ENCODE data around the gene PLEKHH3. TPM values are rescaled to one million over a fixed set of nuclear protein-coding genes. Genes with fewer than 3 reads are reported as not detected.
"Not testable (repeated sequence)": the region's sequence is repeated elsewhere in the genome, so short reads cannot be mapped to it uniquely, and the experiment has no call there.

The PLEKHH3 gene
- total RNA-seq, 2 experiments from 2014 or later: 1.8 to 3.1 TPM

DNA sequence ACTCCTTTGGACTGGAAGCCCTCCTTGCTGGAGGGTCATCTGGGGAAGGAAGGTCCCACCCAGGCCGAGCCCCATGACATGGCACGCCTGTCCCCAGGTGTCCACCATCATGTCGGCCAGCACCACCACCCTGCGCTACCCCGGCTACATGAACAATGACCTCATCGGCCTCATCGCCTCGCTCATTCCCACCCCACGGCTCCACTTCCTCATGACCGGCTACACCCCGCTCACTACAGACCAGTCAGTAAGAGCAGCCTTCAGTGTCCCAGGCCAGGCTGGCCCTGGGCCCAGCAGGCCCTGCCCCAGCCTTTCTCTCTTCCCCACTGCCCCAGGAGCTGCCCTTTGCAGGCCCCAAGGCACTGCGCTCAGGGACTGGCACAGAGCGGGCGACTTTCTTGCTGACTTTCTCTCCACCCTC, 11.2 kb downstream of the PLEKHH3 start:
- no peaks in the 10 kb centered on the region for H3K9me3 Mint-ChIP-seq
- H3K4me3 Mint-ChIP-seq: no peak overlapping the region
- peaks cover 13% of the 10 kb centered on the region for H3K27me3 Mint-ChIP-seq
- peaks cover 4% of the 10 kb centered on the region for H3K4me1 Mint-ChIP-seq
- H3K36me3 Mint-ChIP-seq (ENCODE audit: low read depth): no peaks in the 10 kb centered on the region
- CTCF ChIA-PET: no interaction called here
- no peak overlapping the region for H3K27ac Mint-ChIP-seq
- POLR2A ChIA-PET: no interaction called here
- no peak for DNase-seq

DNA sequence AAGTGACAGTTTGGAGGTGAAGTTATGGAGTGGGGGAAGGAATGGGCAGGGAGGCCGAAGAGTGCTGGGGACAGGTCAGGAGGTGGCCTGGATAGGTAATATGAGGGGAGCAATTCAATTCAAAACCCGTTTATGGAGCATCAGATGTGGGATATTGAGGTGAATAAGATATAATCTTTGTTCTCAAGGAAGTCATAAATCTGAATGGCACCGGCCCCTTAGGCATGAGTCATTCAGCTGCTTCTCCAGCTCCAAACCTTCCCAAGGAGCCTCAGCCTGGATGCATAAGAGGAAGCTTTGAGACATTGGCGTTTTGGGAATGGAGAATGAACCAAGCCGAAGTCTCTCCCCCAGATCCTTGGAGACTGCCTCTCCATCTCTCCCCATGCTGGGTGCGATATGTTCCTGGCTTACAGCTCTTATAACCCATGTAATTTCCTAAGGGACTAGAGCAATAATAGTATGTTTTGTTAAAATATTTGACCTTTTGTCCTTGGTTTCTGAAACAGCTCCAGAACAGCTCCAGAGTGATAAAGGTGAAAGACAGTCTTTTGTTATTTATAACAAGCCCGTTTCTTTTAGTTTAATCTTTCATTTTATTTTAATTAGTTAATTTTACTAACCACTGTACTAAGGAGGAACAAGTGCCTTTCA, 16.0 kb downstream of the PLEKHH3 start:
- Mint-ChIP-seq H3K27ac (no peak overlapping the region), H3K9me3 (no peaks in the 10 kb centered on the region), H3K4me1 (peaks cover 19% of the 10 kb centered on the region), H3K4me3 (no peak overlapping the region), H3K36me3 (ENCODE audit: low read depth) (no peaks in the 10 kb centered on the region), H3K27me3 (peaks cover 7% of the 10 kb centered on the region)
- ChIA-PET POLR2A (interaction anchor here (0.6 kb wide), 1 partner anchor 348 kb away, joined by 3 read pairs; no protein-coding TSS in a partner anchor), CTCF (interaction anchor here (1.1 to 1.7 kb wide), 2 partner anchors 8 to 14 kb away, joined by 3 to 5 read pairs; no protein-coding TSS in a partner anchor)
- no peak for DNase-seq

DNA sequence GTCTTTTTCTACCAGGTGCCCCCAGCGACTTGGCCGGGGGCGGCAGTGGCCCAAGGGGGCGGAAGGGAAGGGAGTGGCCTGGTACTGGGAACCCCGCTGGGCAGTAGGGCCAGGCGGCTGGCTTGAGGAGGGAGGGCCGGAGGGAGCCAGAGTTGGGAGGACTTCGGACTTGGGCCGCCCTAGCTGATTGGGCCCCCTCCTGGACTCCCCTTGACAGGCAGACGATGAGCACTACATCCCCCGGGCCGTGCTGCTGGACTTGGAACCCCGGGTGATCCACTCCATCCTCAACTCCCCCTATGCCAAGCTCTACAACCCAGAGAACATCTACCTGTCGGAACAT, 16.9 kb downstream of the PLEKHH3 start:
- POLR2A ChIA-PET: interaction anchor here (1.2 to 1.6 kb wide), 4 partner anchors 9 to 82 kb away, joined by 3 to 10 read pairs (median 4); partner anchors contain the start of gene CCR10
- H3K36me3 Mint-ChIP-seq (ENCODE audit: low read depth); CTCF ChIA-PET; DNase-seq; H3K27me3 Mint-ChIP-seq; H3K27ac Mint-ChIP-seq; H3K9me3 Mint-ChIP-seq: not testable (repeated sequence)
- H3K4me1 Mint-ChIP-seq: peaks cover 22% of the 10 kb centered on the region
- H3K4me3 Mint-ChIP-seq: peak overlapping the region; percentile 80

DNA sequence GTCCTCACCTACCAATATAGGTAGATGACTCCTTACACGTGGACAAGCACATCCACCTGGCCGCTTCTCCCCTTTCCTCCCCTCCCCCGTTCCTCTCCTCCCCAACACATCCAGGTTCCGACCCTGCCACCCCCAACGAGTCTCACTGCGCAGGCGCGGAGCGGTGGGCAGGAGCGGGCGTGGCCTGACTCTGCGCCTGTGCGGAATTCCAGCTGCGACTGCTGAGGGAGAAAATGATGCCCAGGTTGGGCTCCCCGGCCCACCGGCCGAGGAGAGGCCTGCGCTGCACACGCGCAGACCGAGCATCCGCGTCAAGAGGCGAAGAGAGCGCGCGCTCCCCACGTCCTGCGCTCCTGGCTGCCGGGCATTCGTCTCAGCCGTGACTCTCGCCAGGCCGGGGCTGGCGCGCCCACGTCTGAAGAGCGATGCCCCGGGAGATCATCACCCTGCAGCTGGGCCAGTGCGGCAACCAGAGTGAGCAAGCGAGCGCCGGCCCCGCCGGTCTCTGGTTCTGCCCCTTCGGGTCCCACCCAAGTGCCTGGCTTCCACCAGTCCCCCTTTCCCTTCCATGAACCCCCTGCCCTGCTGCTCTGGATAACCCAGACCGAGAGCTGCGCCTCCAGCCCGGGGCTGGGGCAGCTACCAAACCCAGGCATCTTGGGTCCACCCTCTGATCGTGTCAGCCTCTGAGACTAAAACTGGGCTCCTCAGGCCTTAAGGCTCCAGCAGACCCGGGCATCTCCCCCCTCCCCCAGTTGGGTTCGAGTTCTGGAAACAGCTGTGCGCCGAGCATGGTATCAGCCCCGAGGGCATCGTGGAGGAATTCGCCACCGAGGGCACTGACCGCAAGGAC, 17.5 kb downstream of the PLEKHH3 start, which contains the start of gene TUBG2:
Gene TUBG2, plus strand, starts transcription at position 206 of the 853 bp plus-strand sequence. Its CDS starts 220 bp downstream, at position 426.
- Mint-ChIP-seq H3K36me3 (ENCODE audit: low read depth) (no peaks in the 10 kb centered on the region), H3K27ac (no peak within 1 kb of the TSS), H3K9me3 (no peaks in the 10 kb centered on the region), H3K27me3 (peaks cover 12% of the 10 kb centered on the region), H3K4me3 (peak within 1 kb of the TSS; percentile 80), H3K4me1 (peaks cover 22% of the 10 kb centered on the region)
- CTCF ChIA-PET: interaction anchor here (0.6 to 1.0 kb wide), 2 partner anchors 104 to 1441 kb away, joined by 3 to 4 read pairs; no protein-coding TSS in a partner anchor
- peak; percentile 66 for DNase-seq
- POLR2A ChIA-PET: interaction anchor here (1.2 to 1.6 kb wide), 6 partner anchors 10 to 339 kb away, joined by 3 to 10 read pairs (median 4); partner anchors contain the start of genes CCR10 and RPL27

DNA sequence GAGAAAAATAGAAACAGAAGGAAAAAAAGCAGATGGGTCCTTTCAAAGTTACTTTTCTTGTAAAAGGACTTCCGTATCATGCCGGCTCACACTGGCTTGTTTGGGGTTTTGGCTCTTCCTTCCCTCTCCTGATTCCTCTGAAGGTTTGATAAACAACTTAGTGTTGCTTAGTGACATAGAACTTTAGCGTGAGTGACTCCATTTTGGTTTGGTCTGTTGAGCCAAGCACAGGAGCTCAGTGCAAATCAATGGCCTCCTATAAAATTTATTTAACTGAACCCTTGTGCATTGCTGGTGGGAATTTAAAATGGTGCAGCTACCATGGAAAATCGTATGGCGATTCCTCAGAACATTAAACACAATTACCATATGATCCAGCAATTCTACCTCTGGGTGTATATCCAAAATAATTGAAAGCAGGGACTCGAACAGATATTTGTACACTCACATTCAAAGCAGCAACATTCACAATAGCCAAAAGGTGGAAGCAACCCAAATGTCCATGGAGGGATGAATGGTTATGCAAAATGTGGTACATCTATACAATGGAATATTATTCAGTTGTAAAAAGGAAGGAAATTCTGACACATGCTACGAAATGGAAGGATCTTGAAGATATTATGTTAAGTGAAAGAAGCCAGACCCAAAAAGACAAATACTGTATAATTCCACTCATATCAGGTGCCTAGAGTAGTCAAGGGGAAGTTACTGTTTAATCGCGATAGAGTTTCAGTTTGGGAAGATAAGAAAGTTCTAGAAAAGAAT, 18.8 kb downstream of the PLEKHH3 start:
- CTCF ChIA-PET: interaction anchor here (1.0 kb wide), 1 partner anchor 105 kb away, joined by 3 read pairs; no protein-coding TSS in a partner anchor
- no peak for DNase-seq
- Mint-ChIP-seq H3K4me1 (peaks cover 26% of the 10 kb centered on the region), H3K27ac (no peak overlapping the region), H3K9me3 (no peaks in the 10 kb centered on the region), H3K27me3 (peaks cover 18% of the 10 kb centered on the region), H3K4me3 (peak overlapping the region; percentile 31), H3K36me3 (ENCODE audit: low read depth) (no peaks in the 10 kb centered on the region)
- POLR2A ChIA-PET: interaction anchor here (1.2 to 1.6 kb wide), 3 partner anchors 11 to 340 kb away, joined by 4 to 10 read pairs (median 4); partner anchors contain the start of gene RPL27

DNA sequence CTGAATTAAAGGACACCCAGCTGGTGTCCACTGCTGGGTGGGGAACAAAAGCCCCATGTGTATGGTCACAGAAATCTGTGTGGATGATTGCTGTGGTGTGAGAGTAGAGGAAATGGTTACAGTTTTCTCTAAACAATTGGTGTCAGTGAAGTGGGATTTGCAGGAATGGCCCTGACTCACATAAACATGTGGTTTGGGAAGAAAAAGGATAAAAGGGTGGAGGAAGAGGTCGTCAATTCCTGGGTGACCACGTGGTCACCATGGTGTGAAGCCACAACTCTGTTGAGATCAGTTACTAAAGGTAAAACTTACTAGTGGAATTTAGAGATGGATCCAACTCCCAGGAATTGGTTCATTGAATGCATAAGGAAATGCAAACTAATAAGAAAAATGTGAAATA, 21.3 kb downstream of the PLEKHH3 start:
- H3K4me3 Mint-ChIP-seq: no peak overlapping the region
- ChIA-PET CTCF (no interaction called here), POLR2A (no interaction called here)
- no peak overlapping the region for H3K27ac Mint-ChIP-seq
- no peaks in the 10 kb centered on the region for H3K36me3 Mint-ChIP-seq (ENCODE audit: low read depth)
- H3K9me3 Mint-ChIP-seq: no peaks in the 10 kb centered on the region
- peaks cover 26% of the 10 kb centered on the region for H3K4me1 Mint-ChIP-seq
- no peak for DNase-seq
- H3K27me3 Mint-ChIP-seq: peaks cover 21% of the 10 kb centered on the region

DNA sequence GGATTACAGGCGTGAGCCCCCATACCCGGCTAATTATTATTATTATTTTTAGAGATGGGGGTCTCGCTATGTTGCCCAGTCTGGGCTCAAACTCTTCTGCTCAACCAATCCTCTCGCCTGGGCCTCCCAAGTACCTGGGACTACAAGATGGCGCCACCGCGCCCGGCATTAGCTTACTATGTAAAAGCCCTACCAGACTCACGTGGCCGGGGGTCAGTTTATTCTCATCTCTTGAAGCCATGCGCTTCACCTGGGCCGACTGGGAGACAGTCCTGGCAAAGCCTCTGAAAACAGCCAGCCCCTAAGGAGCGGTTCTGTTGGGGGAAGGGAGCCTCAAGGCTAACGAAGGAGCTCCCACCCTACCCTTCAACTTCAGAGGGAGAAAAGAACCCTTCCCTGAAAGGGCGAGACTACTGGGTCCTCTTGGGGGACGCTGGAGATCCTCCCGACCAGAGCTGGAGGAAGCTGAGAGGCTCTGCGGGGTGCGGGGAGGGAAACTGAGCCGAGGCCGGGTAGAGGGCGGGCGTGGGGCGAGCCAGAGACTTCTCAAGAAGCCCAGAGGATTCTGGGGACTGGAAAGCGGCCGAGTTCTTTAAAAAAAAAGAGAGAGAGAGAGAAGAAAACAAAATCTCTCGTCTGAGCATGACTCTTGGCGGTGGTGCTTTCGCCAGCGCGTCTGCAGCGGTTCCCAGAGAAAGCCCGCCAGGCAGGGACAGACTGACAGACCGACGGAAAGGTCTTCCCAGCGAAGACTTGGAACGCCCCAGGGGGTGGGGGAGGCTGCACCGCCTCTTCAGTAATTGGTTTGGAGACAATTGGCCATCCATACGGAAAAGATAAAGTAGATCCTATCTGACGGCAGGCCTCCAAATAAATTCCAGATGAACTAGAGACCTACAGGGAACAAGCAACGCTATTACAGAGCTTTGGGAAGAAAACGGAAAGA, 23.3 kb downstream of the PLEKHH3 start:
- H3K9me3 Mint-ChIP-seq: no peaks in the 10 kb centered on the region
- H3K27me3 Mint-ChIP-seq: peaks cover 24% of the 10 kb centered on the region
- DNase-seq: no peak
- no peak overlapping the region for H3K27ac Mint-ChIP-seq
- H3K36me3 Mint-ChIP-seq (ENCODE audit: low read depth): no peaks in the 10 kb centered on the region
- POLR2A ChIA-PET: no interaction called here
- CTCF ChIA-PET: interaction anchor here (0.8 kb wide), 1 partner anchor 8 kb away, joined by 3 read pairs; no protein-coding TSS in a partner anchor
- no peak overlapping the region for H3K4me3 Mint-ChIP-seq
- H3K4me1 Mint-ChIP-seq: peaks cover 18% of the 10 kb centered on the region

DNA sequence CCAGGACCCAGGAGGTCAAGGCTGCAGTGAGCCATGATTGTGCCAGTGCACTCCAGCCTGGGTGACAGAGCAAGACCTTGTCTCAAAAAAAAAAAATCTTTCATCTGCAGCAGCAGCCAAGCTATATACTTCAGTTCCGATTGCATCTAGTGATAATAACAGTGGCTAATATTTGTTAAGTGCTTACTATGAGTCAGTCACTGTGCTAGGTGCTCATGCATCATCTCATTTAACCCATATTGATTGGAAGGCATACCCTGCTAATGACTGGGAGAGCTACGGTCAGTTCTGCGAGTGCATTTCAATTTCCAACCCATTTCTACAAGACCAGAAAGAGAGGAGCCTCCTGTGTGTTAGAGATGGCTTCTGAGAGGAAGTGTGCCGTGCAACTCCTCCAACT, 25.4 kb downstream of the PLEKHH3 start:
- H3K4me3 Mint-ChIP-seq: no peak overlapping the region
- H3K27me3 Mint-ChIP-seq: peaks cover 22% of the 10 kb centered on the region
- no peak for DNase-seq
- no peaks in the 10 kb centered on the region for H3K36me3 Mint-ChIP-seq (ENCODE audit: low read depth)
- ChIA-PET POLR2A (no interaction called here), CTCF (no interaction called here)
- no peaks in the 10 kb centered on the region for H3K9me3 Mint-ChIP-seq
- peaks cover 11% of the 10 kb centered on the region for H3K4me1 Mint-ChIP-seq
- H3K27ac Mint-ChIP-seq: no peak overlapping the region

DNA sequence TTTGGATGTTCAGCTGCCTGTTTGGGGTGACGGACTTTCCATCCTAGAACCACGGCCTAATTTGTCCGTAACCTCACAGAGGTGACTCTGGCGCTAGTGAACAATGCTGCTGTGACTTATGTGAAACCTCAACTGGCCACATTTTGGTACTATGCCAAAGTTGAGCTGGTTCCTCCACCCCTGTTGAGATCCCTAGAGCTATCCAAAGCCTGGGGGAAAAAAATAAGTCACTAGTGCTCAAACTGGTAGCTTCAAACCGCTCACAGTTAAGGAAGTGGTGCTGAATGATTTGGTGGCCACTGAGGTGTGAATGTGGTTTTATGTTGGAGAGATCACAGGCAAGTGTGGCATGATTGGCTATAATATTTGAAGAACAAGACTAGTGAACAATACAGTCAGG, 29.0 kb downstream of the PLEKHH3 start:
- H3K4me3 Mint-ChIP-seq: no peak overlapping the region
- H3K27me3 Mint-ChIP-seq: peaks cover 10% of the 10 kb centered on the region
- POLR2A ChIA-PET: interaction anchor here (0.6 kb wide), 1 partner anchor 147 kb away, joined by 3 read pairs; no protein-coding TSS in a partner anchor
- H3K27ac Mint-ChIP-seq: no peak overlapping the region
- H3K9me3 Mint-ChIP-seq: no peaks in the 10 kb centered on the region
- no peaks in the 10 kb centered on the region for H3K36me3 Mint-ChIP-seq (ENCODE audit: low read depth)
- H3K4me1 Mint-ChIP-seq: no peaks in the 10 kb centered on the region
- DNase-seq: no peak
- CTCF ChIA-PET: interaction anchor here (0.7 kb wide), 1 partner anchor 75 kb away, joined by 3 read pairs; no protein-coding TSS in a partner anchor

DNA sequence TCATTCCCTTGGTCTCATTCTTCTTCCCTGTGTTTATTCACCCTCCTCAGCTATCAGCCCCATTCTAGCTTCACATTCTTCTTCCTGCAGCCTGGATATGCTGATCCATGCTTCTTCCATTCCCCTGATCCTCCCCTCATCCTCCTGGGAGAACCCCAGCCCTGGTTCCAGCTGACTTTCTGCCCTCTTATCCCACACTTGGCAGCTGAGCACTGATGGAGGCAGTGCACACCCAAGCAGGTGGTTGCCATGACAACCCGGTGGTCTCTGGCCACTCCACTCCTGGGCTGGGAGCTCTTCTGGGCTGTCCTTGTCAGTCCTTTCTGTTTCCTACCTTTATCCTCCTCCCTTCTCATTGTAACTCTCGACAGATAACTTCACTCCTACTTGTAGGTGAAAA, 34.5 kb downstream of the PLEKHH3 start:
- no peaks in the 10 kb centered on the region for H3K4me1 Mint-ChIP-seq

DNA sequence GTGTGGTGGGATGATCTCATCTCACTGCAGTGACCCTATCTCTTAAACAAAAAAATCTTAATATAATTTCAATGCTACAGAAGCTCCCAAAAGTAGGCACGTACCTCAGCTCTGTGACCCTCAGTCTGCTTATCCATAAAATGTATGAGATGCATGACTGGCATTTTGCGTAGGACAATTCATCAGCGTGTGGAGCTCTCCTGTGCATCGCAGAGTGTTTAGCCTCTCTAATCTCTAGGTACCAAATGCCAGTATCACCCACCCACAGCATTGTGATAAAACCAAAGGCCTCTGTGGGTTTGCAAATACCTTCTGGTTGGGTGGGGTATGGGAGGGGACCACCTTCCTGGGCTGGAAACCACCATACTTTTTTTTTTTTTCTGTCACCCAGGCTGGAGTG, 36.7 kb downstream of the PLEKHH3 start:
- H3K4me3 Mint-ChIP-seq: no peak overlapping the region
- ChIA-PET CTCF (no interaction called here), POLR2A (interaction anchor here (1.1 kb wide), 1 partner anchor 30 kb away, joined by 4 read pairs; the partner anchor contains the start of gene TUBG1)
- H3K27ac Mint-ChIP-seq: no peak overlapping the region
- H3K36me3 Mint-ChIP-seq (ENCODE audit: low read depth): no peaks in the 10 kb centered on the region
- no peaks in the 10 kb centered on the region for H3K9me3 Mint-ChIP-seq
- peaks cover 10% of the 10 kb centered on the region for H3K27me3 Mint-ChIP-seq
- no peaks in the 10 kb centered on the region for H3K4me1 Mint-ChIP-seq
- no peak for DNase-seq

More for the DNA sequence above, 34.5 kb downstream of the PLEKHH3 start:
- H3K4me3 Mint-ChIP-seq: no peak overlapping the region
- POLR2A ChIA-PET: no interaction called here
- no peak for DNase-seq
- no peak overlapping the region for H3K27ac Mint-ChIP-seq
- H3K36me3 Mint-ChIP-seq (ENCODE audit: low read depth): no peaks in the 10 kb centered on the region
- peaks cover 10% of the 10 kb centered on the region for H3K27me3 Mint-ChIP-seq
- no peaks in the 10 kb centered on the region for H3K9me3 Mint-ChIP-seq
- CTCF ChIA-PET: no interaction called here
